ENCODE data around the gene FOXA1.

Gene FOXA1

DNA sequence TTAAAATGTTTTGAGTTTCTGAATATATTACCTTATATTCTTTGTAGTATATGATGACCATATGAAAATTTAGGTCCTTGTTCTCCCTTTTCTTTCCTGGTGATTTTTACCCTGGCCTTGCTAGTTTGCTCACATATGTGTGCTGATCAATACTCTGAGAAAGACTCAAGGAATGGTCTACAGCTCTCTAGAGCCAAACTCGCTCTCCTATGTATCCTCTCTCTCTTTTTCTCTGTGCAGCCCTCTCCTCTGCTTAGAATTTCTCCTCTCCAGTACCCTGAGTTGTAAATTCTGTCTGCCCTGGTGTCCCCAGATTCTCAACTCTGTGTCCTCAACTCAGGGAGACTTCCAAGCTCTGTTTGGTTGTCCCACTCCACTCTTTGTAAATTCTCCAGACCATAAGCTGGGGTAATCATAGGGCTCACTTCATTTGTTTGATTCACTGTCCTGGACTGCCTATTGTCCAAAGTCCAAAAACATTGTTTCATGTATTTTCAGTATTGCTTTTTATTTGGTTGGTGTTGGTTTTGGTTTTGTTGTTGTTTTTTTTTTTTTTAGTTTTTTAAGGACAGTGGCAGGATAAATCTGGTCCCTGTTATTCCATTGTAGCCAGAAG, 41.0 kb downstream of the FOXA1 start:
- DNase-seq = no peak

DNA sequence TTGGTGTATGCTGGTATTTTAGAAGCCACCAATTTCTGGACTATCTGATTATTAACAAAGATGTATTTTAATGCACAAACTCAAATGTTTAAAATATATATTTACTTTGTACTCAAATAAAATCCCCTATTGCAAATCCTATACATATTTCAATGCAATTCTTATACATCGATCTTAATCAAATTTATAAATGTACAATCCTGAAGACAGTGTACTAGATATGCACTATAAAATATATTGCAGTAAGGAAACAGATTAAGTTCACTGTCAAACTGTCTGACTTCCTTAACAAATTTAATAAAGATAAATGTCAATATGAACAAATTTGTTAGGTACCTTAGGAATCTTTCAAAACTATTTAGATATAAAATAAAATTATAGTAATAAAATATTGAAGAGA, 43.9 kb downstream of the FOXA1 start:
- no peak for DNase-seq

DNA sequence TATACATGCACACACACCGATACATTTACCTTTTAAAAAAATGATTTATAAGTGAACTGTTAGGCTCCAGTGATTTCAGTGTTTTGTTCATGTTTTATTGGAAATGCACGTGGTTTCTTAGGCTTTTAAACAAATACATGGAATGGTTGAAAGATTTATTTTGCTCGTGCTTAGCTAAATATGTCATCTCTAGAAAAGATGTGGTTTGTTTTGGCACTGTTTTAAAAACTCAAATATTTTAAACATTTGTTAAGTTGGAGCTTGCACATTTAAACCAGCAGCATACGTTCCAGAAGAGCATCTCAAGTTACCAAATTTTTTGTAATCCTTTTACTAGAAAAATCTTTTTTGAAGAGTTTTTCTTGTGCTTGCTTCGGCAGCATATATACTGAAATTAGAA, 44.5 kb downstream of the FOXA1 start:
- no peak for DNase-seq

DNA sequence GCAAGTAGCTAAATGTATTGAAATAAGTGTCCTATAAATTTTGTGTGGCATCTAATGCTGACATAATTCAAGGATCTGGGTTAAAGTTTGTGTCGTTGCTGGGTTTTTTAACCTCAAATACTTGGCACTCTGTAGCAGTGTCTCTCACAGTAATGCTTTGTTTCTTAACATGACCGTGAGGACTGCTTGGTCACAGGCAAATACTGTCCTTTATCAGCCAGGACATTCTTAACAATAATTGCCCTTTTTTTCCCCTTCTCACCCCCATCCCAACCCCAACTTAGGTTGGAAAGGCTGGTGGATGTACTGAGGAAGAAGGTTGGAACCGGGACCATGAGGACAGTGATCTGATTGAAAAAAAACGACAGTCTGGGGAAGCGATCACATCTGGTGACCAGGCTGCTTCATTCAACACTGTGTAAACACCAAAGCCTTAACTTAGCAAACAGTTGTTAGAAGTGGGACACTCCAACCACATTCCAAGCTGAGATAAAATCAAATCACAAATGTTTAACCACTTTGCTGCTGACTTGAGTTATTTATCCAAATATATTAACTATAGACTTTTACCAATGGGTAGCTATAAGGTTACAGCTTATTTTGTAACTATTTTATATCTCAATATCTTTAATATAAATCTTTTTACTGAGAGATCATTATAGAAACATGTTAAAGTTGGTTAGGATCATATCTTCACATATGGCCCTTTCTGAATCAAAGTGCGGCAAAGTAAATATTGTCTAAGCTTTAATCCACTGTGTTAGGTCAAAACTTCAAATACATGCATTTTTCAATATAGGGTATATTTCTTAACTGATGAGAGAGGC, 48.2 kb downstream of the FOXA1 start:
- DNase-seq = no peak

DNA sequence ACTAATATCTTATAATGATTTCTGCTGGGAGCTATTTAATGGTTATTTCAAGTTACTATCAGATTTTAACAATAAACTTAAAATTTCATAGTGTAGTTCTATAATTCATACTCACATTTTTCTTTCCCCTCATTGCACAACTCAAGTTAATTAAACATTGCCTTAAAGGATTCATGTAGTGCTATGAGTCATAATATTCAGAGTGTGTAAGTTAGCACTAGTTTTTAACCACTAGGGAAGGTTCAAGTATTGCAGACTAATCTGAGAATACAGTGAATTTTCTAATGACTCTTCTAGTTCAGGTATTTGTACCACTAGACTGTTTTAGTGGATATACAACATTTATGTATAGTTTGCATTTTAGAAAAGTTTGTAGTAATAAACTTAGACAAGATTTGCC, 49.9 kb downstream of the FOXA1 start:
- no peak for DNase-seq

DNA sequence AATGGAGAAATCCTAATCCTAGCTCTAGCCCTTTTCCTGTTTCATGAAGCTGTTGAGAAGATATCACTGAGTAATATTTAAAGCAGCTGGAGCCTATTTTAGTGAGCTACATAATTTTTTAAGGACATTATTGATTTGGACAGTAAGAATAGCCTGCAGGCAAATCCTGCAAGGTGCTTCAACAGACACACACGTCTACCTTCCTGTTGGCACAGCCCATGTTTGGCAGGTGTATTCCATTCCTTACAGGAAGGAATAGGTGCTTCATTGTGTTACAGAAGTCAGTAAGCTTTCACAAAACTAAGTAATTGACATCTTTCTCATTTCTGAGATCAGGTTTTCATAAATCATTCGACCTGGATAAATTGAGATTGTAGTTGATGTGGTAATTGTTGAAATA, 50.6 kb downstream of the FOXA1 start:
- no peak for DNase-seq

DNA sequence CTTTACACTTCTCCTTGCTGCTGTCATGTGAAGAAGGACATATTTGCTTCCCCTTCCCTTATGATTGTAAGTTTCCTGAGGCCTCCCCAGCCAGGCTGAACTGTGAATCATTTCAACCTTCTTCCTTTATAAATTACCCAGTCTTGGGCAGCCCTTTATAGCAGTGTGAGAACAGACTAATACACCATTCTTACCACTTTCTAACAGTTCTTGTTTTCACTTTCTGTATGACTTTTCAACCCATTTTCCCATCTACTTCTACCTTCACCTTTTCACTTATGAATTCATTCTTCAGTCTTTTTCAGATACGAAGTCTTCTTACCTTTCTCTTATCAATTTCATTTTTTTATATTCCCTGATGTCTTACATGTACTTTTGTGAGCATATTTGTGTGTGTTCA, 55.1 kb downstream of the FOXA1 start:
- no peak for DNase-seq

Measured in activated CD4-positive, alpha-beta T cell treated with anti-CD3 and anti-CD28 coated beads for 48 hours (primary cell).